ENCODE results near the gene IDUA.

IDUA gene

DNA sequence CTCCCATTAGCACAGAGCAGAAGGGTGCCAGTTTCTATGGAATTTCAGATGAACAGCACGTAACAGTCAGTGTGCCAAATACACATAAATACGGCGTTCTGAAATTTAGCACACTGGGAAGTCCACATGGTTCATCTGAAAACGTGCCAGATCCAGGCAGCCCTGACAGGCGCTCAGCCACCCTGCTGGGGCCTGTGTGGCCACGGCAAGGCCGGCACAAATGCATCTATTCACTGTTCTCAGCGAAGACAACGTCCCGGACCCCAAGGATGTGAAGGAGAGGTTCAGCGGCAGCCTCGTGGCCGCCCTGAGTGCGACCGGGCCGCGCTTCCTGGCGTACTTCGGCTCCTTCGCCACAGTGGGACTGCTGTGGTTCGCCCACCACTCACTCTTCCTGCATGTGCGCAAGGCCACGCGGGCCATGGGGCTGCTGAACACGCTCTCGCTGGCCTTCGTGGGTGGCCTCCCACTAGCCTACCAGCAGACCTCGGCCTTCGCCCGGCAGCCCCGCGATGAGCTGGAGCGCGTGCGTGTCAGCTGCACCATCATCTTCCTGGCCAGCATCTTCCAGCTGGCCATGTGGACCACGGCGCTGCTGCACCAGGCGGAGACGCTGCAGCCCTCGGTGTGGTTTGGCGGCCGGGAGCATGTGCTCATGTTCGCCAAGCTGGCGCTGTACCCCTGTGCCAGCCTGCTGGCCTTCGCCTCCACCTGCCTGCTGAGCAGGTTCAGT lies 29.1 kb upstream of the IDUA start:
- Histone ChIP-seq H3K4me1 (no peaks in the 10 kb centered on the region), H3K27ac (no peak overlapping the region), H3K9me3 (no peaks in the 10 kb centered on the region), H3K27me3 (no peaks in the 10 kb centered on the region), H3K4me3 (no peak overlapping the region), H3K36me3 (peaks cover 9 to 99% (median 67%) of the 10 kb centered on the region in 3 donors)
- intact Hi-C loops (cut with DNase I; ENCODE audit: low total_unique reads): no loop called here
- DNase-seq: peak; percentile 14 to 61
- TF ChIP-seq, protein P1, sequence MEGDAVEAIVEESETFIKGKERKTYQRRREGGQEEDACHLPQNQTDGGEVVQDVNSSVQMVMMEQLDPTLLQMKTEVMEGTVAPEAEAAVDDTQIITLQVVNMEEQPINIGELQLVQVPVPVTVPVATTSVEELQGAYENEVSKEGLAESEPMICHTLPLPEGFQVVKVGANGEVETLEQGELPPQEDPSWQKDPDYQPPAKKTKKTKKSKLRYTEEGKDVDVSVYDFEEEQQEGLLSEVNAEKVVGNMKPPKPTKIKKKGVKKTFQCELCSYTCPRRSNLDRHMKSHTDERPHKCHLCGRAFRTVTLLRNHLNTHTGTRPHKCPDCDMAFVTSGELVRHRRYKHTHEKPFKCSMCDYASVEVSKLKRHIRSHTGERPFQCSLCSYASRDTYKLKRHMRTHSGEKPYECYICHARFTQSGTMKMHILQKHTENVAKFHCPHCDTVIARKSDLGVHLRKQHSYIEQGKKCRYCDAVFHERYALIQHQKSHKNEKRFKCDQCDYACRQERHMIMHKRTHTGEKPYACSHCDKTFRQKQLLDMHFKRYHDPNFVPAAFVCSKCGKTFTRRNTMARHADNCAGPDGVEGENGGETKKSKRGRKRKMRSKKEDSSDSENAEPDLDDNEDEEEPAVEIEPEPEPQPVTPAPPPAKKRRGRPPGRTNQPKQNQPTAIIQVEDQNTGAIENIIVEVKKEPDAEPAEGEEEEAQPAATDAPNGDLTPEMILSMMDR (IDR thresholded peaks at IDR 0.05): no peak

DNA sequence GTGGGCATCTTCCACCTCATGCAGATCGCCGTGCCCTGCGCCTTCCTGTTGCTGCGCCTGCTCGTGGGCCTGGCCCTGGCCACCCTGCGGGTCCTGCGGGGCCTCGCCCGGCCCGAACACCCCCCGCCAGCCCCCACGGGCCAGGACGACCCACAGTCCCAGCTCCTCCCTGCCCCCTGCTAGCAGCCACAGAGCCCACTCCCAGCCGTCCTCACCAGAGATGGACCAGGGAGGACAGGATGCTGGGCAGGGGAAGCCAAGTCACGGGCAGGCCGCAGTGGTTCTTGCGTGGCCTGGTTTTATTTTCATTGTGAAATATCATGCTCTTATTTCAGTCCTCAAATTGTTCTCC lies 28.6 kb upstream of the IDUA start:
- H3K27me3 ChIP-seq: no peaks in the 10 kb centered on the region
- intact Hi-C loops (cut with DNase I; ENCODE audit: low total_unique reads): no loop called here
- no peaks in the 10 kb centered on the region for H3K9me3 ChIP-seq
- H3K36me3 ChIP-seq: peaks cover 4 to 99% (median 67%) of the 10 kb centered on the region in 3 donors
- no peak overlapping the region for H3K27ac ChIP-seq
- TF ChIP-seq, protein P1 (IDR thresholded peaks at IDR 0.05): no peak
- no peak overlapping the region for H3K4me3 ChIP-seq
- H3K4me1 ChIP-seq: no peaks in the 10 kb centered on the region
- DNase-seq: peak in 1 of 2 donors; percentile 13

GRCh38 chr4:958696-959337 lies 28.0 kb upstream of the IDUA start:
- DNase-seq: peak; percentile 19 to 51
- peaks cover 4 to 97% (median 64%) of the 10 kb centered on the region in 3 donors for H3K36me3 ChIP-seq

DNA sequence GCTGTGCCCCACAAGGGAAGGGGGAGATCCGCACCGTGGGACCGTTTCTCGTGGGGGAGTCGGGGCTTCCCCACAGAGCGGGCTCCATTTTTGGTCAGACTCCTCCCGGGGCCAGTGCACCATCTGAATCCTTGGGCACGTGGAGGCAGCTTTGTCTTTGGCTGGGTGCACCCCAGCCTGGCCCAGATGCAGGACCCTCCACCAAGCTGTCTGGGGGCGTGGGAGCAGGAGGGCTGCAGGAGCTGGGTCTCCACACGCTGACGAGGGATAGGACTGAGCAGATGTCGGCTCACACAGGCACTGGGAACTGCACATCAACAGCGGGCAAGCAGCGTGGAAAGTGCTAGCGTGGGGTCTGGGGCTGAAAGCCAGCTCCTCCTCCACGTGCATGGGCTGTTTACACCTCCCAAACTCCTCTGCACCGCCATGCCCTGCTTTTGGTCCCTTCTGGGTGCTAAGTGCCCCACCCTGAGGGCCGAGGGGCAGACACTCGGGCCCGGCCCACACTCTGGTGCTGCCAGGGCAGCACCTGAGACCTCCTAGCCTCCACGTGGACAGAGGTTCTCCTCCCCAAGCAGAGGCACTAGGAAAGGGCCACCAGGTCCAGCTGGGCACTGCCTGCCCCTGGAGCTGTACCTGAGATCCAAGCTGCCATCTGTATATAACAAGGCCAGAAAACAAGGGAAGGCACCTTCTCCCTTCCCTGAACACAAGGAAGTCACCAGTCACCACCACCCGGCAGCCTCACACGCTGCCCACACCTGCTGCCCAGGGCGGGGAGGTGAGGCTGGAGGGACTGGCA lies 27.3 kb upstream of the IDUA start:
- no peak overlapping the region for H3K27ac ChIP-seq
- no peaks in the 10 kb centered on the region for H3K4me1 ChIP-seq
- no peaks in the 10 kb centered on the region for H3K9me3 ChIP-seq
- intact Hi-C loops (cut with DNase I; ENCODE audit: low total_unique reads): no loop called here
- DNase-seq: peak; percentile 16 to 59
- no peaks in the 10 kb centered on the region for H3K27me3 ChIP-seq
- peaks cover 4 to 97% (median 60%) of the 10 kb centered on the region in 3 donors for H3K36me3 ChIP-seq
- TF ChIP-seq, protein P1 (IDR thresholded peaks at IDR 0.05): no peak
- no peak overlapping the region for H3K4me3 ChIP-seq

More at GRCh38 chr4:958696-959337, 28.0 kb upstream of the IDUA start:
- Histone ChIP-seq H3K4me1 (no peaks in the 10 kb centered on the region), H3K9me3 (no peaks in the 10 kb centered on the region), H3K4me3 (no peak overlapping the region), H3K27me3 (no peaks in the 10 kb centered on the region), H3K27ac (no peak overlapping the region)
- TF ChIP-seq, protein P1 (IDR thresholded peaks at IDR 0.05): no peak
- intact Hi-C loops (cut with DNase I; ENCODE audit: low total_unique reads): no loop called here

- TF ChIP-seq, protein P1 (IDR thresholded peaks at IDR 0.05): no peak
- Histone ChIP-seq H3K36me3 (peaks cover 4 to 97% (median 58%) of the 10 kb centered on the region in 3 donors), H3K9me3 (no peaks in the 10 kb centered on the region), H3K4me1 (no peaks in the 10 kb centered on the region), H3K4me3 (no peak overlapping the region), H3K27me3 (no peaks in the 10 kb centered on the region), H3K27ac (no peak overlapping the region)
- intact Hi-C loops (cut with DNase I; ENCODE audit: low total_unique reads): no loop called here
- DNase-seq: no peak
Measured at GRCh38 chr4:960140-960635, 26.7 kb upstream of the IDUA start.

Data from tibial artery (tissue), 4 donors.